GM19455 (cell line): ENCODE measurements around the gene MINDY4B.

Experiments used
- ATAC-seq: cut with Tn5 transposase; IDR thresholded peaks from one replicate; pipeline ENCODE4 v1.9.1; 2021; ENCODE audit not compliant: unreplicated experiment

Gene MINDY4B

DNA sequence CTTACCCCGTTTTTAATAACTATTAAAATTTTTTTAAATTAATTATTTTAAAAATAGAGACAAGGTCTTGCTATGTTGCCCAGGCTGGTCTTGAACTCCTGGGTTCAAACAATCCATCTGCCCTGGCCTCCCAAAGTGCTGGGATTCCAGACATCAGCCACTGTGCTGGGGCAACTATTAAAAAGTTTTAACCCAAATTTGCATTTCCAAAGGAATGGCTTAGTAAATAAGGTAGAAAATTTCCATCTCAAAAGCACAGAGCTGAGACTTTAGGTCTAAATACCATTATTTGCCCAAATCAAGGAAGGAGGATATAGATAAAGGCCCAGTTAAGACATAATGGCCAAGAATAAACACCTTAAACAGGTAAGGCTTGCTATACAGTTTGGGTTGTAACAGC, 56.4 kb downstream of the MINDY4B start:
- ATAC-seq = no peak

DNA sequence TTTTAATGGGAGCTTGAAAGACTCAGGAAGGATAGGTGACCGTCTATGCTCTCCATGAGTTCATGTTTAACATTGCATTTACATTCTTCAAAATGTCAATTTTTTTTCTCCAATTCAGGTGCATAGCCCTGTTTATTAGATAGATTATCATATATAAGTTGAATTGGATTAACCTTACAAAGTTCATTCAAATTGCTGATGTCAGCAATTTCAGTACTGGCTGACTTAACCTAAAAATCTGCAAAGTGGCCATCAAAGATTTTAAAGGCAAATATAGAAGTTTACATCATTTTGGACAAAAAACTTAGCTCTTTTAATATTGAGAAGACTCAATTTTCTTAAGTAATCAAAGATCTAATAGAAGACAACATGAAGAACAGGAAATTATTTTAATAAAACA, 57.8 kb downstream of the MINDY4B start:
- no peak for ATAC-seq

DNA sequence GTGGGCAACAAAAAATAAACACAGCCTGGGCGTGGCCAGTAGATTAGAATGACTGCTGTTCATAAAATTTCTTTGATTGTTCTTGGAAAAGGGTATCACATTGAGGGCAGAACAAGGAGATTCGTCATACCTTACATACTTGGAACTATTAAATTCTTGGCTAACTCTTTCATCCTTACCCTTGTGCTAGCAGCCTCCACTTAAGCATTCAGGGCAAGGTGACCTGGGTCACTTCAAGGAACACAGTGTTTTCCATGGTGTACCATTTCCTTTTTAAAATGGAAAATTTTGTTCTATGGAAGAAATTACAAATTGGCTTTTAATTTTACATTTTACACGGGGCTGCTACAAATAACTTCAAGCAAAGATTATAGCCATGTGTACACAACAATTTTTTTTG, 60.8 kb downstream of the MINDY4B start:
- ATAC-seq = no peak

DNA sequence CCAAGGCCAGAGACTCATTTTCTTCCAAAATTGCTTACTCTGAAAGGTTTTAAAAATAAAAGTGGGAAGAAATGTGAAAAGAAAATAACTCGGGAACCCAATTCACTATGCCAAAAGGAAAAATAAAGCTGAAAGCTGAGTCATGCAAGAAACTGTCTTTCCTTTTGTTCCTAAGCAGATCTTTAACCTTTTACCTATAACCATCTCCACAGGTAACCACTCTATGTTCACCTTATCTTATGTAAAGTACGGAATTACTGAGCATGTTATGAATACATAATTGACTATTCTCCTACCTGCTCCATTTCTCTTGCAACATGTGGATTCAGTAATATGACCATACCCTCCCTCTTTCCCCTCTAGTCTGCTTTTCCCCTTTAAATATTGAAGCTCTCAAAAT, 62.0 kb downstream of the MINDY4B start:
- no peak for ATAC-seq

DNA sequence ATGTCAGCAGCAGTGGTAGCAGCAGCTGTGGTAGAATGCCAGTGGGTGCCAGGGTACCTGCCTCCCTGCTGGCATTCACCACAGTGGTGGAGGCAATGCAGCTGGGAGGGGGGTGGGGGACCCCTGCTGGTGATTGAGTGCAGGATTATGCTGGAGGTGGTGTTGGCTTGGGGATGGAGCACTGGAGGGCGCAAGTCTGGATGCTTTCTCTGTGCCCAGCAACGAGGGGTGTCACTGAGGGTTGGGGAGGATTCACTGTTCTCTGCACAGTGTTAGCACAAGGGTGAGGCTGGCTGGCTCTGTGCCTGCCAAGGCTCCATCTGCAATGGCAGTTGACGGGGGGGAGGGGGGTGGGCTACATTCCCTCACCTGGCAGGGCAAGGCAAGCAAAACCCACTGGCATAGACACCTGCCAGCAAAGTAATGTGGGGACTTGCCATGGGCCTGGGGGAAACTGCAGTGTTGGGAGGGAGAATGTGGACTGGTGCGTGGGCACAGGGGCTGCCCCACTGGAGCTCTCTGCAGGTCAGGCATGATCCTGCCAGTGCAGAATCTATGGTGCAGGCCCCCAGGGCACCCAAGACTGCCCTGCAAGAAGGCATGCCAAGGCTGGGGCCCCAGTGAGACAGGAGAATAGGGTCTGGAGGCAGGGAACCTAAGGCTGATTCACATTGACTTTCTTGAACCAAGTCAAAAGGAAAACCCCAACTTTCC, 64.3 kb downstream of the MINDY4B start:
- ATAC-seq = no peak

DNA sequence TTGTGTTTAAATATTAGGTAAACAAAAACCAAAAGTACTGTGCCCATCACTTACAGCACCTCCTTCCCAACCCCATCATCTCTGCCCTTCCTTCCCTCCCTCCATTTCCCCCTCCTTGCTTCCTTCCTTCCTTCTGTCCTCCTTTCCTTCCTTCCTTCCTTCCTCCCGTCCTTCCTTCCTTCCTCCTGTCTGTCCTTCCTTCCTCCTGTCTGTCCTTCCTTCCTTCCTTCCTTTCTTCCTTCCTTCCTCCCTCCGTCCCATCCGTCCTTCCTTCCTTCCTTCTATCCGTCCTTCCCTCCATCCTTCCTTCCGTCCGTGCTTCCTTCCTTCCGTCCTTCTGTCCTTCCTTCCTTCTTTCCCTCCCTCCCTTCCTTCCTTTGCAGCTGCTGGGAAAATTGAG, 74.5 kb downstream of the MINDY4B start:
- ATAC-seq = no peak

DNA sequence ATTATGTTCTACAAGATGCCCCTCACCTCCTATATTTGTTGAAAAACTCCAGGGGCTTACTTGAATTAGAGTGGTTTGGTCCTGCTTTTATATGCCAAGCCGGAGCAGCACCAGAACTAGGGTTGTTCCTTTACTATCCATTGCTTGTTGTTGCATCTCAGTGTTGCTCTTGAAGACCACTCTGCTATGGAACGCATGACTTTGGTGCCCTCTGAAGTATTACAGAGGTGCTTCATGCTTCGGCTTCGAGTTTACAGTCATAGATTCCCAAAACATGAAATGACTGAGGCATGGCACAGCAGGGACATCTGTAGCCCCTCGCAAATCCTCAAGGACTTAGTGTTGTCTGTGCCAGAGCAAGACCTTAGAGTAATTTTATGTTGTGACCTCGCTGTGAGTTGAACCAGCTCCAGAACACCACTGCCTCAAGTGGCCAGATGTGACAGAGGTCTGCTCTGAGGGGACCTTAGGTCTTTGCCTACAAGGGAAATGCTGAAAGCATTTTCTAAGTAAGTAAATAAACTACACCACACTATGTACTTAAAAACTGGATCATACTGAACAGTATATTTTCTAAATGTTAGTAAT, 75.1 kb downstream of the MINDY4B start:
- ATAC-seq = no peak

DNA sequence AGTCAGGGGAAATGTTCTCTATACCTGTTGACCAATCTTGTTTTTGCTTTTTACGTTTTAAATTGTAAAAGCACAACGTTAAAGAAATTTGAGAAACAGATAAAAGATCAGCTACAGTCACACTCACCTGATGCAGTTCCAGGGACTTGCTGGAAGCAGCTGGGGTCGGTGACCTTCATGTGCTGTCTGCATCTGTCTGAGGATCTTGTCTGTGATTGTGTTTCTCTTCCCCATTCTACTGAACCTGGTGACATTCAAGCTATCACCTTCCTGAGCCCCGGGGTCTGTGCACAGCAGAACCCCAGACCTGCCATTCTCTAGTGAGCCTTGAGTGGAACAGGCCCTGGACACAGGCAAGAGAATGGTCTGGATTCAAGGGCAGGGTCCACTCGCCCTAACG, 75.8 kb downstream of the MINDY4B start:
- no peak for ATAC-seq

DNA sequence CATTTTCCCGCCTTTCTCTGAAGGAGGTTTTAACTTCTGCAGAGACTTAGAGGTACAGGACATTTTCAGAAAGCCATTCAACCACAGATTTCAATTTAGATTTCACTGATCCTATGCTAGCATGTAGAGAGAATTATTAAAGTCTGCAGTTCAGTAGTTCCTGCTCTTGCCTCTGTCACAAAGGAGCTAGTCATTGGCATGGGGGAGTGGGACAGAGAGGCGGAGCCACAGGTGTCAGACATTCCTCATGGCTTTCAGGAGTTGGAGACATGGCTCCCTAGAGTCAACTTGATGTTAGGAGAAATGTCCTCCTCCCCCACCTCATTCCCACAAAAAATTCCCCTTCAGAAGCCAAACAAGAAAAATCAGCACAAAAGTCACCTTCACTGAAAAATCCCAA, 76.2 kb downstream of the MINDY4B start:
- no peak for ATAC-seq

DNA sequence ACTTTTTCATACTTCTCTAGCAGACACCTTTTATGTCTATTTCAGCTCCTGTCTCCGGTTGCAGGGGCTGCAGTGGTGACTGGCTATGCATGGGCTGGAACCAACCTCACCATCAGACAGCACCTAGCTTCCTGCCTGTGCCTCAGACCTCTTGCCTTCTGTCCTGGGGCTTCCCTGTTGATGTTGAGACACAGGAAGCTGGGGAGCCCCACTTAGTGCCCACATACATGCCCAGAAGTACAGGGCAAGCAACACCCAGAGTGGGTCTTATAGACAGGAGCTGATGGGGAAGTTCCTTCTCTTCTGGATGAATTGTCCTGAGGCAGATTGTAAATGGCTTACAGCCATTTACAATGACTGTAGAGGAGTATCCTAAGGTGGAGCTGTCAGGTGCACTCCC, 77.0 kb downstream of the MINDY4B start:
- ATAC-seq = no peak

DNA sequence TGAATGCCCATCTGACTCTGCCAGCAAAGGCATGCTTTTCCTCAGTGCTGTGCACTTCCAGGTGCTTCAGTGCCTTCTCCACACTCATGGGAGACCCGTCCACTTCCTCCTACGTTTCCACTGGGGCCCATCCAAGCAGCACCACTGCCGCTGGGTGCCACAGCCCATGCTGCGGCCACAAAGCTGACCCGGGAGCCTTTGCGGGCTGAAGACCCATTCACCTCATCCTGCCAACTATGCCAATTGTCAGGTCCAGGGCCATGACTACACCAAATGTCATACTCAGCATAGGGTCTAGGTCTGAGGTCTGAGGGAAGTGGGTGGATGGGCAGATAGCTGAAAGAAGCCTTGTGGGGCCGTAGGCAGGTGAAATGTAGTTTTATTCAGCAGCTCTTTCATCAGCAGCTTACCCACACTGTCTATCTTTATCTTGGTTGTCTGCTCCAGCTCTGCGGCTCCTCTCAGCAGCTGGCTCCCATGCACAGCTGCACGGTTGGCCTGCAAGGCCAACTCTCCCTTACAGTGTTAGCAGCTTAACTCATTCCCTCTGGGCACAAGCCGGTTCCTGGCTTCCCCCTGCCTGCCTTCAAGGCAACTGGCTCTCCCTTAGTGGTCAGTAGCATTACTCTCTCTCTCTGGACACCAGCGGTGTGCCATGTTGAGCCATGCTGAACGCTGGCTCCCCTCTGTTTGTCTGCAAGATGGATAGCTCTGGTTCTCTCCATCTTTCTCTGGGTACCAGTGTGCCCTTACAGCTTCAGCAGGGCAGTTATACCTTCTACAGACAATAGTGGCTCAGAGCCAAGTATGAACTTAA, 78.6 kb downstream of the MINDY4B start:
- no peak for ATAC-seq

DNA sequence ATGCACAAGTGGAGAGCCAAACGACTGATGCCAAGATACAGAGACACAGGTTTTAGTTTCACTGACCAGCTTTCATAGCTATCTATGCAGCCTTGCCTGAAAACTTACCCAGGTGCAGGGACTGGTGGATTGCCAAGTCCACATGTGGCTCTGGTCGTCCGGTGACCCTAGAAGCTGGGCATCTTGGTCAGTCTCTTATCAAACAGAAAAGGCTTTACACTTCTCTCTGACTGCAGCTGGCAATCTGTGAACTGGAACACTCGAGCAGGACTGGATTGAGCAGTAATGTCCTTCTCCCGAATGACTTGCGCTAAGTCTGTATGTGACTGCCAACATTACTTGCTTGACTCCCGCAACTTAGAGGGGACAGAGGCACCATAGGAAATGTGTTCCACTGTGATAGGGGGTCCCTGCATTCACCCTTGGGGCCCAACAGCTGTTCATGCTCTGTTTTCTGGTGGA, 79.3 kb downstream of the MINDY4B start:
- no peak for ATAC-seq

DNA sequence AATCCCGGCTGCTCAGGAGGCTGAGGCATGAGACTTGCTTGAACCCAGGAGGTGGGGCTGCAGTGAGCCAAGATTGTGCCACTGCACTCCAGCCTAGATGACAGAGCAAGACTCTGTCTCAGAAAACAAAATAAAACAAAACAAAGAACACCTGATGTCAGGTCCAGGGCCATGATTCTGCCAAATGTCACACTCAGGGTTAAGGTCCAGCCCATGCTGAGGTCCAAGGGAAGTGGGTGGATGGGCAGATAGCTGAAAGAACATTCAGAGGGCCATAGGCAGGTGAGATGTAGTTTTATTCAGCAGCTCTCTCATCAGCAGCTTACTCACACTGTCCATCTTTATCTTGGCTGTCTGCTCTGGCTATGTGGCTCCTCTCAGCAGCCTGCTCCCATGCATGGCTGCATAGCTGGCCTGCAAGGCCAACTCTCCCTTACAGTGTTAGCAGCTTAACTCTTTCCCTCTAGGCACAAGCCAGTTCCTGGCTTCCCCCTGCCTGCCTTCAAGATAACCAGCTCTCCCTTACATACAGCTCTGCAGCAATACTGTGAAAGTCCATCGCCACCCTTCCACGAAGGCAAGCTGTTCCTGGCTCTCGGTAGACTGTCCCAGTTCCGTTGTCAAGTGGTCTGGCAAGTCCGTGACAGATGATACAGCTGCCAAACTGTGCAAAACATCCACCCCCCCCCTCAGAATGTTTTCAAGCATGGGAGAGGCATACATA, 79.9 kb downstream of the MINDY4B start:
- no peak for ATAC-seq

DNA sequence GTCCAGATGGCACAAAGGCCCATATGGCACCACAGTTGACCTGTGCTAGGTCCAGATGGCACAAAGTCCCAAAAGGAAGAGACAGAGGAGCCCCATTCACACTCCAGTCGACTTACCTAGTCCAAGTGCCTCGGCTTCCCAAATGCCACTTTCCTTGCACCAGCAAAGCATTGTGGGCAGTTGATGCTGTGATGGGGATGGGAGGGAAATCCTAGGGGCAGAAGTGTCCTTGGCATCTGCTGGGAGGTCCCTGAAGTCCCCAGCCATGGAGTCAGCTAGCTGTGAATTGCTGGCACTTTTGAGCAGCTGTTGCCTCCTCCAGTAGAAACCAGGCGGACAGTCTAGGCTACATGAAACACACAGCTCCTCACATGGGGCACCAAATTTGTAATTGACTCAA, 82.0 kb downstream of the MINDY4B start:
- no peak for ATAC-seq

DNA sequence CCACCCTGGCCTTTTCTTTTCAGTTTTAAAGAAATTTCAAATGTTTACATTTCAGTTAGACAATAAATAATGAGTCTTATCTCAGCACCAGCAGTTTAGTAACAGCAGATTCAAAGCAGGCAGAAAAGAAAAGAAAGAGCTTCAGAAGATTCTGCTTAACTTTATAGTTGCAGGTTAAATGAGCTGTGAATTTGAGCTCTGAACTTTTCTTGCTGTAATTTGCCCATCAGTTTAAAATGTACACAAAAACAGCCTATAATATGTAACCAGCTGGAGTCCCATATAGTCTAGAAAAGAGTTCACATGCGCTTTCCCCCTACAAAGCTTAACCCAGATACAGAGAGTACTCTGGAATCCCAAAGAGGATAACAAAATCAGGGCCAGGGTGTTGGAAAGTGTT, 82.6 kb downstream of the MINDY4B start:
- ATAC-seq = no peak
